Fibroblast of pulmonary artery (primary cell): ENCODE results near the gene INSL3.

ENCODE experiments used
- DNase-seq: peaks from one replicate; pipeline ENCODE4 v3.0.0-alpha.2; 2010; ENCODE audit warnings: low read depth
- H3K4me3 ChIP-seq: replicated peaks from 2 replicates; pipeline ENCODE4 v1.5.1; 2011; ENCODE audit warnings: low read depth, mild to moderate bottlenecking, control low read depth, low read length, moderate library complexity
- CTCF ChIP-seq: IDR thresholded peaks from 2 replicates; pipeline ENCODE4 v1.5.1; 2011; ENCODE audit warnings: mild to moderate bottlenecking, control low read depth, low read length, inconsistent platforms; ENCODE audit errors: missing control alignments

Gene INSL3

GRCh38 chr19:17863520-17864182, 42.3 kb upstream of the INSL3 start:
- no peak for TF ChIP-seq CTCF
- H3K4me3 ChIP-seq, result no peak overlapping the region
- DNase-seq, result no peak

GRCh38 chr19:17862711-17863519, 41.6 kb upstream of the INSL3 start:
- TF ChIP-seq CTCF, result no peak
- DNase-seq, result no peak
- no peak overlapping the region for H3K4me3 ChIP-seq

- no peak for TF ChIP-seq CTCF
- no peak for DNase-seq
- peak overlapping the region; percentile 87 for H3K4me3 ChIP-seq
Observed at GRCh38 chr19:17861542-17862402, 40.5 kb upstream of the INSL3 start.

GRCh38 chr19:17860993-17861360, 39.7 kb upstream of the INSL3 start:
- peak overlapping the region; percentile 87 for H3K4me3 ChIP-seq
- TF ChIP-seq CTCF, result no peak
- no peak for DNase-seq

GRCh38 chr19:17860331-17860992, 39.1 kb upstream of the INSL3 start:
- no peak for TF ChIP-seq CTCF
- DNase-seq, result no peak
- peak overlapping the region; percentile 87 for H3K4me3 ChIP-seq

GRCh38 chr19:17859533-17860330, 38.4 kb upstream of the INSL3 start, which contains the start of gene RPL18A:
Gene RPL18A (plus strand): TSS chr19:17859910. CDS start chr19:17859957, 47 bp downstream.
- DNase-seq, result peak; percentile 100
- peak within 1 kb of the TSS; percentile 87 for H3K4me3 ChIP-seq
- peak; percentile 84 for TF ChIP-seq CTCF
